OCI-M1 (cell line): ENCODE results near the gene HOXD3.
A peak's percentile ranks its signal among the peaks of the same experiment; 100 is the strongest.

ENCODE experiments used
- DNase-seq: peaks from one replicate; lab custom pipeline; 2025; lab: John Stamatoyannopoulos, UW

Gene HOXD3

GRCh38 chr2:176162911-176163671, 6.0 kb downstream of the HOXD3 start:
- DNase-seq = no peak

GRCh38 chr2:176163672-176164056, 6.6 kb downstream of the HOXD3 start:
- no peak for DNase-seq

- no peak for DNase-seq
Observed at GRCh38 chr2:176164201-176164600, 7.1 kb downstream of the HOXD3 start.

GRCh38 chr2:176164611-176165369, 7.7 kb downstream of the HOXD3 start:
- no peak for DNase-seq

GRCh38 chr2:176165370-176166050, 8.4 kb downstream of the HOXD3 start:
- DNase-seq = no peak

- no peak for DNase-seq
Observed at GRCh38 chr2:176166272-176166671, 9.2 kb downstream of the HOXD3 start.

- DNase-seq = no peak
Observed at GRCh38 chr2:176167398-176167797, 10.3 kb downstream of the HOXD3 start.

- DNase-seq = no peak
Observed at GRCh38 chr2:176169181-176169580, 12.1 kb downstream of the HOXD3 start.

- DNase-seq = no peak
Observed at GRCh38 chr2:176169711-176170110, 12.6 kb downstream of the HOXD3 start.

GRCh38 chr2:176170602-176171305, 13.6 kb downstream of the HOXD3 start:
- DNase-seq = no peak

- DNase-seq = no peak
Observed at GRCh38 chr2:176171351-176172006, 14.4 kb downstream of the HOXD3 start.

GRCh38 chr2:176172007-176172894, 15.1 kb downstream of the HOXD3 start:
- no peak for DNase-seq

GRCh38 chr2:176172895-176173566, 15.9 kb downstream of the HOXD3 start:
- DNase-seq = no peak

GRCh38 chr2:176173567-176174381, 16.7 kb downstream of the HOXD3 start:
- DNase-seq = no peak

GRCh38 chr2:176174382-176174823, 17.3 kb downstream of the HOXD3 start:
- DNase-seq = peak; percentile 22

GRCh38 chr2:176174824-176175708, 18.0 kb downstream of the HOXD3 start:
- peak; percentile 68 for DNase-seq

GRCh38 chr2:176175709-176176607, 18.9 kb downstream of the HOXD3 start:
- no peak for DNase-seq
